GM12873 (cell line): ENCODE measurements around the gene LAMA2.

Source experiments
- CTCF ChIP-seq: IDR thresholded peaks from 2 replicates; pipeline ENCODE4 v1.5.1; 2012; ENCODE audit warnings: low read depth, mild to moderate bottlenecking, moderate library complexity, low read length, control low read depth; ENCODE audit not compliant: insufficient read depth; ENCODE audit errors: missing control alignments

LAMA2 gene

GRCh38 chr6:129544892-129545612, 662.1 kb downstream of the LAMA2 start:
- no peak for TF ChIP-seq CTCF

GRCh38 chr6:129546702-129547101, 663.8 kb downstream of the LAMA2 start:
- TF ChIP-seq CTCF, result no peak

GRCh38 chr6:129551486-129551885, 668.5 kb downstream of the LAMA2 start:
- no peak for TF ChIP-seq CTCF

- no peak for TF ChIP-seq CTCF
Measured at GRCh38 chr6:129552413-129552812, 669.5 kb downstream of the LAMA2 start.

GRCh38 chr6:129555206-129555832, 672.4 kb downstream of the LAMA2 start:
- no peak for TF ChIP-seq CTCF

GRCh38 chr6:129558248-129558647, 675.3 kb downstream of the LAMA2 start:
- TF ChIP-seq CTCF, result no peak

- no peak for TF ChIP-seq CTCF
Measured at GRCh38 chr6:129565366-129565765, 682.4 kb downstream of the LAMA2 start.
